ENCODE measurements around the gene MLLT1.

Gene MLLT1

DNA sequence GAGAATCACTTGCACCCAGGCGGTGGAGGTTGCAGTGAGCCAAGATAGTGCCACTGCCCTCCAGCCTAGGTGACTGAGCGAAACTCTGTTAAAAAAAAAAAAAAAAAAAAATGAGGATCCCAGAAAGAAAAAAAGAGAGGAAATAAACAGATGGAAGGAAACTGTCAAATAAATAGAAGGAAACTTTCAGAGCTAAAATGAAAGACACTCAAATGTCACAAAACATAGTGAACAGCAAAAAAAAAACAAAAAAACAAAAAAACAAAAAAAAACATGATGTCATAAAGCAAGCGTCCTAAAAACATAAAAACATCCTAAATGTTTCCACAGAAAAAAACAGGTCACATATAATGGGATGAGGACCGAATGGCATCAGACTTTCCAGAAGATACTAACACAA is 15.0 kb downstream of the MLLT1 start:
- no peak for TF ChIP-seq CTCF (IDR thresholded peaks at IDR 0.05; ENCODE audit: borderline replicate concordance, insufficient read depth, low read depth, low read length)
- H3K4me3 ChIP-seq (ENCODE audit: low read depth, low read length), result no peak overlapping the region

DNA sequence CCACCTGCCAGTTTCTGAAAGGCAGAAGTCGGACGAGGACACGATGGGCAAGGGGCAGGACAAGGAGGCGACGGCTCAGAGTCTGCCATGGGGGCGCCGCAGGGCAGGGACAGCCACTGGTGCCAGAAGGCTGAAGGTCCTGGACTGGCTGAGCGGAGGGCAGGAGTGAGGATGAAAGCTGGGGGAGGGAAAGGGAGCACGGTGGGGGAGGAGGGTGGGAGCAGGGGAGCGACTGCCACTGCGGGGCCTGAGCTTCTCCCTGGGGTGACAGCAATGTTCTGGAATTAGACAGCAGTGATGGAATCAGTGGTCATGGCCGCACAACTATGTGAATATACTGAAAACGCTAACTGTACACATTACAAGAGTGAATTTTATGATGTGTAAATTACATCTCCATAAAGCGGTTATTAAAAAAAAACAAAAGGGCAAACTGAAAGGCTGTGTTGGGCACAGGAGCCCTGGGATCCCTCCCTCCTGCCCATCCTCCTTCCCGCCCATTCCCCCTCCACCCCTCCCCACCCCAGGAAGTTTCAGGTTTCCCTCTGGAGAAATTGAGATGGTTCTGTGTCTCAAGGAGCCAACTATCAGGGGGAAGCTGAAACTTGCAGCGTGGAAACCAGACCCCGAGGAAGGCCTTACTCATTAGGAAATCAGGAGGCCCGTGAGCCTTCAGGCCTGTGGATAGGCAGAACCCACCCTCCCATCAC is 15.9 kb downstream of the MLLT1 start:
- H3K4me3 ChIP-seq (ENCODE audit: low read depth, low read length), result no peak overlapping the region
- no peak for TF ChIP-seq CTCF (IDR thresholded peaks at IDR 0.05; ENCODE audit: borderline replicate concordance, insufficient read depth, low read depth, low read length)

- no peak overlapping the region for H3K4me3 ChIP-seq (ENCODE audit: low read depth, low read length)
- no peak for TF ChIP-seq CTCF (IDR thresholded peaks at IDR 0.05; ENCODE audit: borderline replicate concordance, insufficient read depth, low read depth, low read length)
These were observed 16.5 kb downstream of the MLLT1 start for GRCh38 chr19:6263306-6263705.

DNA sequence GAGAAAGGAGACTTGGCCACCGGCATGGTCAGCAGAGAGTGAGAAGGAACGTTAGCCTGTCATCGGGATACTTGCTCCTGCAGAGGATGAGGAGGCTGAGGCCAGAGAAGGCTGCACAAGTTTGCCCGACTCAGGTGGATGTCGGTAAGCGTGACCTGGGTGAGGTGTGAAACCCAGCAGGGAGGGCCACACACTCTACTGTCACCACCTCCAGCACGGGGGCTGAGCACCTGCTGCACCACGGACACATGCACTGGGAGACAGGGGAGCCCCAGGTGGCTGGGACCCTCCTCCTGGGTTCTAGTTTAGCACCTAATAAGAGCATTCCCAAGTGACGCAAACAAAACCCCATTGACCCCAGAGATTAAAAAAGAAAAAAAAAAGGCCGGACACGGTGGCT is 17.3 kb downstream of the MLLT1 start:
- no peak overlapping the region for H3K4me3 ChIP-seq (ENCODE audit: low read depth, low read length)
- no peak for TF ChIP-seq CTCF (IDR thresholded peaks at IDR 0.05; ENCODE audit: borderline replicate concordance, insufficient read depth, low read depth, low read length)

GRCh38 chr19:6261883-6262282 is 17.9 kb downstream of the MLLT1 start:
- no peak for TF ChIP-seq CTCF (IDR thresholded peaks at IDR 0.05; ENCODE audit: borderline replicate concordance, insufficient read depth, low read depth, low read length)
- no peak overlapping the region for H3K4me3 ChIP-seq (ENCODE audit: low read depth, low read length)

DNA sequence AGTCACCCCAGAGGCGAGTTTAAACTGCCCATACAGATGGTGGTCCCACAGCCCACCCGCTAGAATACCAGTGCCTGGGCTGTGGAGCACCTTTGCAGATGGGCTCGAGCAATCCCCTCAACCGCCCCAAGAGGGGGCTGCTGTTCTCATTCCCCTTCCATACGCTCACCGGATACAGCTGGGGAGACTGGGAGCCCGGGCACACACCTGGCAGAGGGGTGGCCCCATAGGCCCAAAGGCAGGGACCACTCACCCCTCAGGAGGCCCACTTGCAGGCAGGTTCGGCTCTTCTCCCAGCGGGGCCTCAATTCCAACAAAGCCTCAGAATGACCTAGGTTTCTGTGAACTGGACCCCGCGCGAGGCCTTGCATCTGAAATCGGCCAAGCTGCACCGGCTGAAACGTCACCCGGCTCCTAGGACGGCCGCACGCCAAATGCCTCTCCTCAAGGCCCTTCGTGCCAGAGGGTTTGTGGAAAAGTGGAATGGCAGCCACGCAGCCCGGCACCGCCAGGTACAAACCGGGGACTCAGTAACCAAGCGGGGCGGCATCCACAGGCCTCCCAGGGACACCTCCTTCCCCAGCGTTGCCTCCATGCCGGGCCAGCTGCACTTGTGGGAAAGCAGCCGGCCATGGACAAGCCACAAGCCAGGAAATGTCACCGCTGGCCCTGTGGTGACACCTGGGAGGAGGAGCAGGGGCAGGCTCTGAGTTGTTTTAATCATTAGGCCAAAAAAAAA is 18.7 kb downstream of the MLLT1 start:
- peak; percentile 59 for TF ChIP-seq CTCF (IDR thresholded peaks at IDR 0.05; ENCODE audit: borderline replicate concordance, insufficient read depth, low read depth, low read length)
- no peak overlapping the region for H3K4me3 ChIP-seq (ENCODE audit: low read depth, low read length)

DNA sequence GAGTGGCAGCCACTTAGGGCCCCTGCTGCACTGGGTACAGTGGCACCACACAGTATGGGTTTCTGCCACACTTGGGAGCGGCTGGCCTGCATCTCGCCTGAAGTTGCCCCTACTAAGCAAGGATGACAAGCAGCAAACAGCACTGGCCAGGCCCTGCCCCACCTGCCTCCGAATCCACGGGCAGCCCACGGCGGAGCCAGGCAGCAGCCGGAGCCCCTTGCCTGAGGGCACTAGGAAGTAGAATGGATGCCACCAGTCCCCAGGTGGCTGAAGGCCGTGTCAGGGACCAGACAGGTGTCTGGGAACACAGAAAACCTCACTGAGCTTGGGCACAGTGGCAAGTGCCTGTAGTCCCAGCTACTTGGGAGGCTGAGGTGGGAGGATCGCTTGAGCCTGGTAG is 19.4 kb downstream of the MLLT1 start:
- no peak overlapping the region for H3K4me3 ChIP-seq (ENCODE audit: low read depth, low read length)
- no peak for TF ChIP-seq CTCF (IDR thresholded peaks at IDR 0.05; ENCODE audit: borderline replicate concordance, insufficient read depth, low read depth, low read length)
